KMS-11 (cell line): ENCODE results near the gene ADGRD2.

Source experiments
- H2AFZ ChIP-seq: fragments of 200-600 bp; sonication (generic); 2 replicates; pipeline ENCODE4 v1.6.1; 2016; ENCODE audit warnings: antibody characterized with exemption, mixed run types, low read depth
- H3K27ac ChIP-seq: fragments of 200-600 bp; sonication (generic); 2 replicates; pipeline ENCODE4 v1.6.1; 2016; ENCODE audit warnings: mild to moderate bottlenecking, mixed run types
- H3K27me3 ChIP-seq: fragments of 200-600 bp; sonication (generic); 2 replicates; pipeline ENCODE4 v1.6.1; 2017; ENCODE audit warnings: mild to moderate bottlenecking, low read depth, mixed run types, moderate library complexity; ENCODE audit not compliant: insufficient read depth
- H3K36me3 ChIP-seq: fragments of 200-600 bp; sonication (generic); 2 replicates; pipeline ENCODE4 v1.6.1; 2017; ENCODE audit warnings: mild to moderate bottlenecking, mixed run types; ENCODE audit not compliant: insufficient read depth
- H3K4me1 ChIP-seq: fragments of 200-600 bp; sonication (generic); 2 replicates; pipeline ENCODE4 v1.6.1; 2016; ENCODE audit warnings: mild to moderate bottlenecking, low read depth, mixed run types; ENCODE audit not compliant: poor library complexity, severe bottlenecking
- H3K4me2 ChIP-seq: fragments of 200-600 bp; sonication (generic); 2 replicates; pipeline ENCODE4 v1.7.0; 2016; ENCODE audit warnings: mild to moderate bottlenecking, mixed run types
- H3K4me3 ChIP-seq: fragments of 200-600 bp; sonication (generic); IDR thresholded peaks from 2 replicates; pipeline ENCODE4 v1.6.1; 2017; ENCODE audit warnings: low read depth, low read length, mixed read lengths; ENCODE audit not compliant: insufficient read depth
- H3K79me2 ChIP-seq: fragments of 200-600 bp; sonication (generic); 2 replicates; pipeline ENCODE4 v1.6.1; 2016; ENCODE audit warnings: low read depth, mixed run types; ENCODE audit not compliant: insufficient read depth
- H3K9ac ChIP-seq: fragments of 200-600 bp; sonication (generic); 2 replicates; pipeline ENCODE4 v1.6.1; 2016; ENCODE audit warnings: mild to moderate bottlenecking, mixed run types
- H4K20me1 ChIP-seq: fragments of 200-600 bp; sonication (generic); 2 replicates; pipeline ENCODE4 v1.6.1; 2016; ENCODE audit warnings: mild to moderate bottlenecking, mixed run types; ENCODE audit not compliant: insufficient read depth
- TF ChIP-seq, protein P1 (sequence below): fragments of 200-600 bp; sonication (generic); conservative IDR thresholded peaks from 2 replicates; pipeline ENCODE4 v1.6.1; 2017; ENCODE audit warnings: low read depth, mild to moderate bottlenecking, antibody characterized with exemption, low read length, moderate library complexity, mixed read lengths

The ADGRD2 gene

GRCh38 chr9:124518116-124518515 lies 67.9 kb downstream of the ADGRD2 start:
- H3K27me3 ChIP-seq = no peaks in the 10 kb centered on the region

DNA sequence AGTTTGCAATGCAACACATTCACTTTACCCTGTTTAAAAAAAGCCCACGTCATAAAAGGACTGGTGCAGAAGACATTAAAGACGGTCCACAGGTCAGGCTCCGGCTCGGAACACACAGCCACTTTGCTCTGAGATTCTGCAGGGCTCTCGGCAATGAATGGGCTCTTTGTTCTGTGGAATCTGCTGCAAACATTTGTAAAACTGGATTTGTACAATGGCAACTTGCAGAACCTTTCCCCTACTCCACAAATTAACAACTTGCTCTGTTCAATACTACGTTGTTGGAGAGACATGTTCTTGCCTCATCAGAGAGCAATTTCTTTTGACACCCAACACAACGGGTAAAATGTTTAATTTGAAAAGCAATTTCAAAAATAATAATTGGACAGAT lies 70.0 kb downstream of the ADGRD2 start:
- H4K20me1 ChIP-seq = no peaks in the 10 kb centered on the region
- H3K4me2 ChIP-seq = no peak overlapping the region
- no peak overlapping the region for H3K4me3 ChIP-seq
- TF ChIP-seq, protein P1, sequence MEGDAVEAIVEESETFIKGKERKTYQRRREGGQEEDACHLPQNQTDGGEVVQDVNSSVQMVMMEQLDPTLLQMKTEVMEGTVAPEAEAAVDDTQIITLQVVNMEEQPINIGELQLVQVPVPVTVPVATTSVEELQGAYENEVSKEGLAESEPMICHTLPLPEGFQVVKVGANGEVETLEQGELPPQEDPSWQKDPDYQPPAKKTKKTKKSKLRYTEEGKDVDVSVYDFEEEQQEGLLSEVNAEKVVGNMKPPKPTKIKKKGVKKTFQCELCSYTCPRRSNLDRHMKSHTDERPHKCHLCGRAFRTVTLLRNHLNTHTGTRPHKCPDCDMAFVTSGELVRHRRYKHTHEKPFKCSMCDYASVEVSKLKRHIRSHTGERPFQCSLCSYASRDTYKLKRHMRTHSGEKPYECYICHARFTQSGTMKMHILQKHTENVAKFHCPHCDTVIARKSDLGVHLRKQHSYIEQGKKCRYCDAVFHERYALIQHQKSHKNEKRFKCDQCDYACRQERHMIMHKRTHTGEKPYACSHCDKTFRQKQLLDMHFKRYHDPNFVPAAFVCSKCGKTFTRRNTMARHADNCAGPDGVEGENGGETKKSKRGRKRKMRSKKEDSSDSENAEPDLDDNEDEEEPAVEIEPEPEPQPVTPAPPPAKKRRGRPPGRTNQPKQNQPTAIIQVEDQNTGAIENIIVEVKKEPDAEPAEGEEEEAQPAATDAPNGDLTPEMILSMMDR = no peak
- H3K27me3 ChIP-seq = no peaks in the 10 kb centered on the region
- no peak overlapping the region for H3K27ac ChIP-seq
- no peak overlapping the region for H2AFZ ChIP-seq
- H3K4me1 ChIP-seq = no peaks in the 10 kb centered on the region
- H3K79me2 ChIP-seq = no peaks in the 10 kb centered on the region
- no peak overlapping the region for H3K9ac ChIP-seq
- H3K36me3 ChIP-seq = no peaks in the 10 kb centered on the region

More at GRCh38 chr9:124518116-124518515, 67.9 kb downstream of the ADGRD2 start:
- Histone ChIP-seq H2AFZ (no peak overlapping the region), H4K20me1 (no peaks in the 10 kb centered on the region), H3K4me2 (no peak overlapping the region), H3K27ac (no peak overlapping the region), H3K79me2 (no peaks in the 10 kb centered on the region), H3K4me3 (no peak overlapping the region), H3K36me3 (no peaks in the 10 kb centered on the region), H3K9ac (no peak overlapping the region), H3K4me1 (no peaks in the 10 kb centered on the region)
- TF ChIP-seq, protein P1 = no peak

DNA sequence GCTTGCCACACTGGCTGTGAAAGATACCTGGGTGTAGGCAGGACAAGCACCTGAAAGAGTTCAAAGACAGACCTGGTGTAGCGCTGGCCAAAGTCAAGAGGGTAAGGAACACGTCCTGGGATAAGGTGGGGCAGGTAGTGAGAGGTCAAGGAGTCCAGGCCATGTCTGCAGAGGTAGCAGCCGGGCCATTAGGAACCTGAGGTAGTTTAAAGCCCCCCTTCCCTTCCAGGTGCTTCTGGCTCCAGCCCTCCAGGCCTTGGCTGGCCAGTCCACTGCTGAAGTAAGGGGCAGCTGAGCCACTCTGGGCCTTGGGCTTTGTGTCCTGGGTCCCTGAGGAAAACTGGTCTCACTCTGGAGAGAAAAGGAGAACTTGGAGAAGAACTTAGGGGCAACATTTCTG lies 70.9 kb downstream of the ADGRD2 start:
- Histone ChIP-seq H3K27me3 (no peaks in the 10 kb centered on the region), H3K36me3 (no peaks in the 10 kb centered on the region), H2AFZ (no peak overlapping the region), H3K27ac (no peak overlapping the region), H3K9ac (no peak overlapping the region), H3K79me2 (no peaks in the 10 kb centered on the region), H3K4me1 (no peaks in the 10 kb centered on the region), H3K4me3 (no peak overlapping the region), H3K4me2 (no peak overlapping the region), H4K20me1 (no peaks in the 10 kb centered on the region)
- TF ChIP-seq, protein P1 = no peak

GRCh38 chr9:124522121-124523098 lies 72.2 kb downstream of the ADGRD2 start:
- Histone ChIP-seq H3K9ac (no peak overlapping the region), H3K27me3 (no peaks in the 10 kb centered on the region), H2AFZ (no peak overlapping the region), H3K4me1 (no peaks in the 10 kb centered on the region), H3K27ac (no peak overlapping the region), H3K36me3 (no peaks in the 10 kb centered on the region), H3K4me3 (no peak overlapping the region), H3K4me2 (no peak overlapping the region), H3K79me2 (no peaks in the 10 kb centered on the region), H4K20me1 (no peaks in the 10 kb centered on the region)
- TF ChIP-seq, protein P1 = no peak
